Endothelial cell of umbilical vein (primary cell): Measurements from ENCODE around the gene CFTR.

Experiments used
- EZH2 ChIP-seq: IDR thresholded peaks from 2 replicates; pipeline ENCODE4 v1.6.1; 2012; ENCODE audit warnings: borderline replicate concordance, low read depth, mild to moderate bottlenecking, moderate library complexity, low read length, inconsistent platforms; ENCODE audit not compliant: severe bottlenecking
- GATA2 ChIP-seq: IDR thresholded peaks from 2 replicates; pipeline ENCODE4 v1.7.0; 2011; ENCODE audit warnings: low read depth, mild to moderate bottlenecking, moderate library complexity, mixed read lengths, low read length; ENCODE audit not compliant: insufficient read length, insufficient read depth
- JUN ChIP-seq: IDR thresholded peaks from 2 replicates; pipeline ENCODE4 v1.6.1; 2011; ENCODE audit warnings: borderline replicate concordance, low read depth; ENCODE audit not compliant: insufficient read length, insufficient read depth
- MYC ChIP-seq: IDR thresholded peaks from one replicate; pipeline ENCODE4 v1.6.1; 2011; ENCODE audit warnings: mild to moderate bottlenecking, low read depth, low read length
- POLR2A ChIP-seq: IDR thresholded peaks from 2 replicates; pipeline ENCODE4 v1.6.1; 2012; ENCODE audit warnings: low read depth, mild to moderate bottlenecking, control low read depth, low read length
- POLR2AphosphoS5 ChIP-seq: IDR thresholded peaks from 2 replicates; pipeline ENCODE4 v1.6.1; 2012; ENCODE audit warnings: low read depth, mild to moderate bottlenecking, control low read depth, low read length, moderate library complexity; ENCODE audit not compliant: insufficient read depth
- TF ChIP-seq, protein P1 (sequence below), 2 donors: IDR thresholded peaks; 1 replicate in 1 of 2; 2 replicates in 1 of 2; pipeline ENCODE4 v1.5.1; 2011; ENCODE audit warnings: low read length in 2 of 2, mild to moderate bottlenecking in 2 of 2, moderate library complexity in 2 of 2, control low read depth in 1 of 2, inconsistent platforms in 1 of 2, low read depth in 1 of 2; ENCODE audit not compliant: insufficient read depth in 1 of 2; ENCODE audit errors: extremely low read depth in 1 of 2
- TF ChIP-seq, protein P2 (sequence below): IDR thresholded peaks from 2 replicates; pipeline ENCODE4 v1.6.1; 2011; ENCODE audit not compliant: insufficient read depth, insufficient read length

DNA sequence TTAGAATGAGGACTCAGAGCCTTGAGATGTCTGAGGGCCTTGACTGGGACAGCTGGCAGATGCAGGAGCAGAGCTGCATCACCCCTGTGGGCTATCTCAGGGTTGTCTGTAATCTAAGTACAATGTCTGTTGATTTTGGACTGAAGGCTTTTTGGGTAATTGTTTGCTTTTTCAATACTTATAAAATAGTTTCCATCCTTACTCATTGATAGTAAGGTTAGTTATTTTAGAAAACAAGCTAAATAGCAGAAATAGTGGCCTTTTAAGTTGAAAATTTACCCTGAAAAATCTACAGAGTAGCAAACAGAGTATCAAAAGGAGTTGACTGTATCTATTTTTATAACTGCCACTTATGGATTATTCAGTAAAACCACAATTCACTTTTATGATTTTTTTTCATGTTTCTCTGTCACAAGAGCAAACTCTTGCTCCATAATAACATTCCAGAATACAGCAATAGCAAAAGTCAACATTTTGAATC lies 179.7 kb downstream of the CFTR start:
- TF ChIP-seq EZH2 (no peak), POLR2A (no peak), POLR2AphosphoS5 (no peak), MYC (no peak), JUN (no peak), GATA2 (no peak)
- TF ChIP-seq, protein P1, sequence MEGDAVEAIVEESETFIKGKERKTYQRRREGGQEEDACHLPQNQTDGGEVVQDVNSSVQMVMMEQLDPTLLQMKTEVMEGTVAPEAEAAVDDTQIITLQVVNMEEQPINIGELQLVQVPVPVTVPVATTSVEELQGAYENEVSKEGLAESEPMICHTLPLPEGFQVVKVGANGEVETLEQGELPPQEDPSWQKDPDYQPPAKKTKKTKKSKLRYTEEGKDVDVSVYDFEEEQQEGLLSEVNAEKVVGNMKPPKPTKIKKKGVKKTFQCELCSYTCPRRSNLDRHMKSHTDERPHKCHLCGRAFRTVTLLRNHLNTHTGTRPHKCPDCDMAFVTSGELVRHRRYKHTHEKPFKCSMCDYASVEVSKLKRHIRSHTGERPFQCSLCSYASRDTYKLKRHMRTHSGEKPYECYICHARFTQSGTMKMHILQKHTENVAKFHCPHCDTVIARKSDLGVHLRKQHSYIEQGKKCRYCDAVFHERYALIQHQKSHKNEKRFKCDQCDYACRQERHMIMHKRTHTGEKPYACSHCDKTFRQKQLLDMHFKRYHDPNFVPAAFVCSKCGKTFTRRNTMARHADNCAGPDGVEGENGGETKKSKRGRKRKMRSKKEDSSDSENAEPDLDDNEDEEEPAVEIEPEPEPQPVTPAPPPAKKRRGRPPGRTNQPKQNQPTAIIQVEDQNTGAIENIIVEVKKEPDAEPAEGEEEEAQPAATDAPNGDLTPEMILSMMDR (IDR thresholded peaks at IDR 0.05; ENCODE audit: extremely low read depth in 1 of 2, insufficient read depth in 1 of 2, low read depth in 1 of 2, low read length in 2 of 2) = no peak
- TF ChIP-seq, protein P2, sequence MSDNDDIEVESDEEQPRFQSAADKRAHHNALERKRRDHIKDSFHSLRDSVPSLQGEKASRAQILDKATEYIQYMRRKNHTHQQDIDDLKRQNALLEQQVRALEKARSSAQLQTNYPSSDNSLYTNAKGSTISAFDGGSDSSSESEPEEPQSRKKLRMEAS = no peak
